Colon (tissue), 2 donors: ENCODE results near the gene LCE2C.
"Not testable (repeated sequence)": the region's sequence is repeated elsewhere in the genome, so short reads cannot be mapped to it uniquely, and the experiment has no call there.

Source experiments
- FAIRE-seq: peaks from 2 replicates; lab custom pipeline; 2012; peaks lifted over from hg19 to GRCh38; lab: Jason Lieb, UNC
- donor health status: control.
- donor health status: control.

The LCE2C gene, protein sequence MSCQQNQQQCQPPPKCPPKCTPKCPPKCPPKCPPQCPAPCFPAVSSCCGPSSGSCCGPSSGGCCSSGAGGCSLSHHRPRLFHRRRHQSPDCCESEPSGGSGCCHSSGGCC

GRCh38 chr1:152674983-152675382 lies at the start of gene LCE2C:
LCE2C (plus strand) TSS chr1:152675279; CDS start chr1:152676016, 737 bp downstream.
- FAIRE-seq = not testable (repeated sequence)

DNA sequence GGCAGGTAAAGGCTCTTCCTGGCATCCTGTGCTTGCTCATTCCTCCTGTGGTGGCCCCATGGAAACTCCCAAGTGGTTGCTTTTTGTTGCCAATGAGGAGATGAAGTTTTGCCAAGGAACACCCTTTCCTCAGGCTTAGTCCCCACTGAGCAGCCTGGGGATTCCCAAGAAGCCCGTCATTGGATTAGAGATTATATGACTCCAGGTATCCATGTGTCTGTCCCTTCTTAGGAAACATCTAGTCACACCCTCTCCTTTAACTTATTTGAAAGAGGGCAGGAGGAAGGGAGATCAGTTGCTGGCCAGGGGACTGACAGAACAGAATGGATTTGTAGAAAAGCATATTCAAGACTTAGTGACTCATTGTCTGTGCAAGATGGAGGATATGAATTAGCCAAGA lies 48.3 kb upstream of the LCE2C start:
- no peak for FAIRE-seq

DNA sequence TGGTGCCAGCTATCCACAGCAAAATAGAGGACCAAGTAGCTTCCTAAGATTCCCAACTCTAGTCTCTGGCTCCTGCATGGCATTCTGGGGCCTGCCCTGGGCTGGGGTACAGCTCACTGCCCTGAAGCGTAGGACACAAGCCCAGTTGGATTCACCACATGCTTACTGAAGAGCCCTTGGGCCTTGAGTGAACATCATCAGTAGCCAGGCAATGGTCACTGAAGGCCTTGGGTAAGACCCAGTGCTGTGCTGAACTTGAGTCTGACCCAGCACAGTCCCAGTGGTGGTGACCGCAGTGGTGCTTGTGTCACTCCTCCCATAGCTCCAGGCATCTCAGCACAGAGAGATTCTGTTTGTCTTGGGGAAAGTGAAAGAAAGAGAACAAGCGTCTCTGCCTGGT lies 44.5 kb upstream of the LCE2C start:
- no peak for FAIRE-seq

DNA sequence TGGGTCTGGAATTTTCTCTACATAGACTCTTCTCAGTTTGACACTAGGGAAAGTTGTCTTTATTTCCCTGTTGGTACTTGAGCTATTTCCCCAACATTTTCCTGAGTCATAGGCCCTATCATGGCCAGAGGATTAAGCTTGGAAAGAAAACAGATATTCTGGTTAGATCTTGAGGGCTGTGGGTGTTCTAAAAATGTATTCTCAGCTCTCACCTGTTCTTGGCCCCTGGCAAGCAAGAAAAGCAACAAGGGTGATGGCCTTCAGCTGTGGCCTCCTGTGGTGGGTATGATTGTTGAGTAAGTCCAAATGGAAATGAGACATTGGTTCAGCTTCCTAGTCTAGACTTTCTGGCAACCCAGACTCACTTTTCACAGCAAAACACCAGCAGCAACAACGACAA lies 34.7 kb upstream of the LCE2C start:
- FAIRE-seq = no peak

GRCh38 chr1:152643945-152644344 lies 31.1 kb upstream of the LCE2C start:
- FAIRE-seq = no peak

DNA sequence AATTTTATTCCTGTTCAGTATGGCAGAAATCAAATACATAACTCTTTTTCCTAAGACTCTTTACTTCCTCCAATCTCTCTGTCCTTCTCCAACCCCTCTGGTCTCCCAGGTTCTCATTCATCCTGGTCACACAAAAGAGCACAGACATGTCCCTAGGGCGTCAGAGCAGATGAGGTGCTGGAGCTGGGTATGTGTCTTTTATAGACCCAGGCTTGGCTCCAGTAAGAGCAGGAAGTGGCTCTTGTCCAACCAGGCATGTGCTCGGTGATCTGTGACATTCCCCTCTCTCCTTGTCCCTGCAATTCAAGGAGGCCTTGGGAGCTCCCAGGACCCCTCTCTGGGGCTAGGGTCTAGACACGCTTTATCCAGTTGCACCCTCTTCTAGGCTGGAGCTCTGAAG lies 29.9 kb upstream of the LCE2C start:
- no peak for FAIRE-seq

GRCh38 chr1:152646656-152647055 lies 28.4 kb upstream of the LCE2C start:
- FAIRE-seq = no peak

GRCh38 chr1:152654110-152654509 lies 21.0 kb upstream of the LCE2C start:
- no peak for FAIRE-seq

DNA sequence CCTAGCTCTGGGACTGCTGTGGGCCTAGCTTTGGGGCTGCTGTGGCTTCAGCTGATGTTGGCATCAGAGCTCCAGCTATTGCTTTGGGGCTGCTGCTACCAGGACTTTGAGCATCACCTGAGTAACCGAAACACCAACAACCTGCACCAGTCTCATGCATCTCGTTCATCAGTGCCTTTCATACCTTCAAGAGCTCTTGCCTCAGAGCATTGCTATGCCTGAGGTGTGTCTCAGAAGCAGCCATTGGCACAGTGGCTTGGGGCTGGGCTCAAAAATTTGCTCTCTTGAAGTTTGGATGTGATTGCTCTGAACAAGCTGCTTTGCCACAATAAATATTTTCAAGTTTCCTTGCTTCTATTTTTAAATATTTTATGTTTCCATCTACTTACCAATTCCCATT lies 18.6 kb upstream of the LCE2C start:
- FAIRE-seq = no peak

DNA sequence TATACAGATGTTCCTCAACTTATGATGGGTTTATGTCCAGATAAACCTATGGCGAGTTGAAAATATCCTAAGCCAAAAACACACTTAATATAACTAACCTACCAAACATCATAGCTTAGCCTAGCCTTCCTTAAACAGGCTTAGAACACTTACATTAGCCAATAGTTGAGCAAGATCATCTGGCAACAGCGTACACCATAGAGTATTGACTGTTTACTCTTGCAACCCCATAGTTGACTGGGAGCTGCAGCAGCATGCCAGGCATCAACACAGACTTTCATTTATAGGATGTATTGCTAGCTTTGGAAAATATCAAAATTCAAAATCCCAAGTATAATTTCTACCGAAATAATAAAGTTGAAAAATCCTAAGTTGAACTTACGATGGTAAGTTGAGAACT lies 17.4 kb upstream of the LCE2C start:
- no peak for FAIRE-seq

DNA sequence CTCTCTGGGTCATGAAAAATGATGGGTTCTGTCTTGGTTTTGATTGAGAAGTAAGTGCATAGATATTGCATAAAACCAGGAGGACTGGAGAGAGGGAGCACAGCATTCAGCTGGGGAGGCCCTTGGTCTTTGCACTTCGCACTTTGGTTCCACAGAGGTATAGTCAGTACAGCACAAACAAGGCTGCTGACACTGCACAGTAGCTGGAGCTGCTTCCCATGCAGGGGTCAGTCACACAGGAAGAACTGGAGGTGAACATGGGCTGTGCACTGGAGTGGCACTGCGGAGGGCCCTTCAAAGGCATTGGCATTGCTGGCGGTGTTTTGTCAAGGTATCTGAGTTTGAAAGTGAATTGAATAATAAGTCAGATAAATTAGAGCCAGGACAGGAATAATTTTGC lies 16.4 kb upstream of the LCE2C start:
- FAIRE-seq = no peak

- no peak for FAIRE-seq
Observed at GRCh38 chr1:152663098-152663497, 12.0 kb upstream of the LCE2C start, which contains the start of gene LCE2D. LCE2D (plus strand) TSS chr1:152663380; CDS start chr1:152664106, 726 bp downstream.

- FAIRE-seq = not testable (repeated sequence)
Observed at GRCh38 chr1:152666171-152666570, 8.9 kb upstream of the LCE2C start.

GRCh38 chr1:152667648-152668047 lies 7.4 kb upstream of the LCE2C start:
- no peak for FAIRE-seq

GRCh38 chr1:152673016-152673415 lies 2.1 kb upstream of the LCE2C start:
- no peak for FAIRE-seq

DNA sequence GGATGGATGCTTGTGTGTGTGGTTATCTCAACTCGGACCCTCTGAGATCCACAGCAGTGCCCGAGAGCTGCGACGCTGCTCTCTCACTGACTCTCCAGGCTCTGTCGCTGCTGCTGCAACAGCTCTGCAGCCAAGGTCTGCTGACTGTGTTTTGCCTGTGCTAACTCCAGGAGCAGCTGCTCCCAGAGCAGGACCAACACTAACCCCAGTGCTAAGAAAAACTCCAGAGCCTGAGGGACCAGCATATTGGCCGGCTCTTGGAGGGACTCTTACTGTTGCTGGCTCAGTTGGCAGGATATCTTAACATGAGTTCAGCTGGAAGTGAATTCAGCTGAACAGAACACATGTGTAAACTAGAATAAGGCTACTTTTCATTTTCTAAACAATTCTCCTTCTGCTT lies 4.4 kb downstream of the LCE2C start:
- FAIRE-seq = no peak

DNA sequence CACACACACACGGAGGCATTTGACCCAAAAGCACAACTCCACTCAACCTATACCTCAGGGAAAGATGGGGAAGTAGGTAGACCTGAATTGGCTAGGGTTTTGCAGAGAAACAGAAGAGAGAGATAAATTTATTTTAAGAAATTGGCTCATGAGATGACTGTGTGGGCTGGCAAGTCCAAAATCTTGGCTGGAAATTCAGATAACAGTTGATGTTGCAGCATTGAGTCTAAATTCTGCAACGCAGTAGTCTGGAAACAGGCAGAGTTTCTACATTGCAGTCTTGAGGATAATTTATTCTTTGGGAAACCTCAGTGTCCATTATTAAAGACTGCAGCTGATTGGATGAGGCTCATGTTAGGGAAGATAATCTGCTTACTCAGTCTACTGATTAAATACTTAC lies 6.5 kb downstream of the LCE2C start:
- FAIRE-seq = no peak

DNA sequence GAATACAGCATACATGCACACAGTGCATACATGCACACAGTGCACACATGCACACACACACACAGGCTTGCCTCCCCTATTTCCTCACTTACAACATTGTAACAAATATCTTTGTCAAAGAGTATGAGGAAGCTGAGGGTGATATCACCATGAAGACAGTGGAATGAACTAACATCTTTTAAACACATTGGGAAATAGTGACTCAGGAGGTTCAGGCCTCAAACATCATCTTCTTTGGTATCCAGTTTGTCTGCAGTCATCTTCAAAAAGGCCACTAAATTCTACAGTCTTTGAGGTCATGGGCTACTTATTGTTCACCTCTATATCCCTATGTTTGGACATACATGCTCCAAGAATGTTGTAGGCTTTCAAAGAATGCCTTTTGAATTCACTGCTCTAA lies 8.8 kb downstream of the LCE2C start:
- no peak for FAIRE-seq

- not testable (repeated sequence) for FAIRE-seq
Observed at GRCh38 chr1:152685823-152686222, 10.7 kb downstream of the LCE2C start, which contains the start of gene LCE2B. LCE2B (plus strand) TSS chr1:152686123; CDS start chr1:152686844, 721 bp downstream.

DNA sequence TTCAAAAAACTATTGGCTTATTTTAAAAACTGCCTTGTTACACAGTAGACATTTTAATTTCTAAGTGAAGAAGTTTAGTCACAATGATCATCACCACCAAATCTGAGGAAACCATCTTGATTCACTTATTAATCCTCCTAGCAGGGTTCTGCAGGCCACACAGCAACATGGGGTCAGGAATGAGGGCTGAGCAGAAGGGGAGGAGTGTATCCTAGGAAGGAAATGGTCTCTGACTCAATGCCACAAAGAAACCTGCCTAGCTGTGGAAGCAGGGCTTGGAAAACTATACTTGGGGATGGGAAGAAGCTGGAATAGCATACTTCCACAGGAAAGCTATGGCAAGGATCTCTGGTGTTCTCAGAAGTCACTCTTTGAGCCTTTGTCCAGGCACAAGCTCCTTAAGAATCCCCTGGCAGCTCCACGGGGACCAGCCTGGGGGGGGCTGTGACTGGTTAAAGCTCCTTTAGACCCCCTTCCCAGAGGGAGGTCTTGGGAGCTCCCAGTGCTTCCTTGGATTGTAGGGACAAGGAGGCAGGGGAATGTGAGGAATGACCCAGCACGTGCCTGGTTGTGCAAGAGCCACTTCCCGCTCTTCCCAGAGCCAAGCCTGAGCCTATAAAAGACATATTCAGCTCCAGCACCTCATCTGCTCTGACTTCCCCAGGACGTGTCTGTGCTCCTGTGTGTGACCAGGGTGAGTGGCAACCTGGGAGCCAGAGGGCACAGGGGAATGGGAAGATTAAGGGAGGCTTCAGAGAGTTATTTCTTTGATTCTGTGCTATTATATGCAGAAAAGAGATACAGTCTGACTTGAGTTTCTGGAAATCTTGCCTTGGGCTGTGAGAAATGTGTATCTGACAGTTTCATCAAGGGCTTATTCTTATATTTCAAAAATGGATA lies 22.9 kb downstream of the LCE2C start, which contains the start of gene LCE2A:
Gene LCE2A (plus strand): TSS at position 645 of the 900 bp plus-strand sequence. CDS start 557 bp downstream, outside the sequence.
- FAIRE-seq = no peak

DNA sequence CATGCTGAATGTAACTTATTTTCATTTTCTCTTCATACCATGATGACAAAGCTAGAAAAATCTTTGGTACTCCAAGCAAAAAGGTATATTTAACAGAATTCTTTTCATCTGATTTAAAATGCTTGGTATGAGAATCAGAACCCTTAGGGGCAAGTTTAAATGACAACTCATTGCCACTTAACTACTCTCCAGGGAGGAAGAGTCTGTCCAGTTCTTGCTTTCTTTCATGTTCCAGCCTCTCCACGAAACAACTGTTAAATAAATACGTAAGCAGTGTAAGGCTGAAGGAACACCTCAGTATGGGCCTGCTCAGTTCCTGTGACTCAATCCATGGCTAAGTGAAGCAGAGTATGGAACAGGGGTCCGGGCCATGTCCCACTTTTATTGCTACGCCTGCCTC lies 24.7 kb downstream of the LCE2C start:
- FAIRE-seq = no peak

- FAIRE-seq = no peak
Observed at GRCh38 chr1:152707860-152708259, 32.8 kb downstream of the LCE2C start, which contains the start of gene LCE4A. LCE4A (plus strand) TSS chr1:152708160; CDS start chr1:152709076, 916 bp downstream.

DNA sequence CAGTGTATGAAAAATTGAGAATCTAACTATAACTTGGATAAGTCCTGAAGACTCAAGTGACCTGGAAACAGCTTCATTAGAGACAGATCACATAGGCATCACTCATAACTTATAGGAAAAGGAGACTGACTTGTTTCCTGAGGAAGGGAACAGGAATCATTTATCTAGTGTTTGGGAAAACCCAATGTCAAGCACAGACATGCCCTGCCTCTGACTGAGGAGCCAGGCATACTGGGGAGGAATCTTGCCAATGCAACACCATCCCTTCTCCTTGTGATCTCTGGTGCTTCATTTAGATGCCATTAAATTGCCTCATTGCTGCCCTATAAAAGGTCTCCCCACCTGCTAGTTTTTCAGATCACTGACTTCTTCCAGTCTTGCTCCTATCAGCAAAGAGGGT lies 43.2 kb downstream of the LCE2C start:
- no peak for FAIRE-seq
